Cardiac septum (tissue), 1 donor: Measurements from ENCODE around the gene APEX1. TPM values are rescaled to one million over a fixed set of nuclear protein-coding genes. Genes with fewer than 3 reads are reported as not detected.
A peak's percentile ranks its signal among the peaks of the same experiment; 100 is the strongest.

Experiments used
- DNase-seq: peaks from one replicate; pipeline ENCODE4 v3.0.0-alpha.2; 2020; ENCODE audit warnings: low spot score
- intact Hi-C: fragments of 100-400 bp; cut with DNase I; formaldehyde crosslinking; loops from one replicate; pipeline ENCODE4 v1.14.0; 2022
- long read RNA-seq: library from polyadenylated mRNA; unstranded; transcript quantifications from one replicate; pipeline ENCODE4 v2.0.0, GENCODE V29; 2021
- total RNA-seq: library from RNA; stranded (reverse); fragmentation: NEBNext Ultra II Directional; extraction: Animal tissue kit (Norgen Biotek cat#: 25700); gene quantifications from one replicate; pipeline ENCODE4 v1.2.1, GENCODE V29; 2021
- donor health status: DM: no; HTN: no; CAD: no.

The APEX1 gene
- 66.0 TPM for total RNA-seq
- long read RNA-seq, transcript APEX1-216 (3 exons, 1,803 nt): minor isoform, 7 of 90 reads
- long read RNA-seq, transcript APEX1-201 (5 exons, 1,484 nt): major isoform, 64 of 90 reads
- long read RNA-seq, transcript APEX1-210 (5 exons, 1,437 nt): minor isoform, 6 of 90 reads
- long read RNA-seq, partial matches to known transcripts: 2 of 90 reads
- long read RNA-seq, other reads (novel, unspliced or antisense): 5 of 90 reads

- intact Hi-C loops: loop anchor here (2.0 to 5.0 kb wide), 2 partner anchors 42 to 127 kb away; partner anchors contain the start of gene TEP1
- peak; percentile 99 for DNase-seq
Measured at GRCh38 chr14:20454516-20455354, at the start of gene APEX1, which contains the start of gene OSGEP. Gene APEX1 (plus strand): TSS chr14:20455226. CDS start chr14:20455646, 420 bp downstream. Gene OSGEP (minus strand): TSS chr14:20454812. CDS start chr14:20454683, 129 bp downstream.

GRCh38 chr14:20409226-20409625 lies 45.8 kb upstream of the APEX1 start:
- intact Hi-C loops: no loop called here
- DNase-seq: no peak

- no peak for DNase-seq
- intact Hi-C loops: loop anchor here (2.0 to 5.0 kb wide), 4 partner anchors 42 to 270 kb away; partner anchors contain the start of genes APEX1, OSGEP, PARP2 and RNASE4
Measured at GRCh38 chr14:20412411-20412810, 42.6 kb upstream of the APEX1 start.

- intact Hi-C loops: loop anchor here (2.0 to 5.0 kb wide), 4 partner anchors 42 to 269 kb away; partner anchors contain the start of genes APEX1, OSGEP, PARP2 and RNASE4
- DNase-seq: peak; percentile 95
Measured at GRCh38 chr14:20412876-20413743, 41.9 kb upstream of the APEX1 start, which contains the start of gene TEP1. Gene TEP1 (minus strand): TSS chr14:20413501. CDS start chr14:20408439, 5,062 bp downstream.

- intact Hi-C loops: loop anchor here (2.0 to 5.0 kb wide), 4 partner anchors 41 to 269 kb away; partner anchors contain the start of genes APEX1, OSGEP, PARP2 and RNASE4
- DNase-seq: no peak
Measured at GRCh38 chr14:20413744-20414082, 41.3 kb upstream of the APEX1 start.

- intact Hi-C loops: no loop called here
- DNase-seq: no peak
Measured at GRCh38 chr14:20415782-20416206, 39.2 kb upstream of the APEX1 start.

- DNase-seq: no peak
- intact Hi-C loops: no loop called here
Measured at GRCh38 chr14:20416223-20416622, 38.8 kb upstream of the APEX1 start.

GRCh38 chr14:20417250-20418186 lies 37.5 kb upstream of the APEX1 start:
- no peak for DNase-seq
- intact Hi-C loops: no loop called here

GRCh38 chr14:20418501-20418909 lies 36.5 kb upstream of the APEX1 start:
- no peak for DNase-seq
- intact Hi-C loops: no loop called here

GRCh38 chr14:20419419-20419818 lies 35.6 kb upstream of the APEX1 start:
- no peak for DNase-seq
- intact Hi-C loops: no loop called here

- intact Hi-C loops: no loop called here
- no peak for DNase-seq
Measured at GRCh38 chr14:20421267-20421666, 33.8 kb upstream of the APEX1 start.

- intact Hi-C loops: no loop called here
- no peak for DNase-seq
Measured at GRCh38 chr14:20422886-20423285, 32.1 kb upstream of the APEX1 start.

- intact Hi-C loops: no loop called here
- no peak for DNase-seq
Measured at GRCh38 chr14:20424851-20425250, 30.2 kb upstream of the APEX1 start.

GRCh38 chr14:20427231-20428009 lies 27.6 kb upstream of the APEX1 start:
- no peak for DNase-seq
- intact Hi-C loops: no loop called here

- intact Hi-C loops: no loop called here
- no peak for DNase-seq
Measured at GRCh38 chr14:20428010-20428365, 27.0 kb upstream of the APEX1 start.

GRCh38 chr14:20428802-20429201 lies 26.2 kb upstream of the APEX1 start:
- intact Hi-C loops: no loop called here
- no peak for DNase-seq

GRCh38 chr14:20429801-20430669 lies 25.0 kb upstream of the APEX1 start:
- no peak for DNase-seq
- intact Hi-C loops: no loop called here
